ENCODE measurements around the gene RGS5. TPM values are rescaled to one million over a fixed set of nuclear protein-coding genes. Genes with fewer than 3 reads are reported as not detected.
A peak's percentile ranks its signal among the peaks of the same experiment; 100 is the strongest.
"Not testable (repeated sequence)": the region's sequence is repeated elsewhere in the genome, so short reads cannot be mapped to it uniquely, and the experiment has no call there.

RGS5 gene
- polyA plus RNA-seq (2013, experiment 1 of 2) = 54.5 TPM
- 51.6 TPM for polyA plus RNA-seq (2013, experiment 2 of 2)

DNA sequence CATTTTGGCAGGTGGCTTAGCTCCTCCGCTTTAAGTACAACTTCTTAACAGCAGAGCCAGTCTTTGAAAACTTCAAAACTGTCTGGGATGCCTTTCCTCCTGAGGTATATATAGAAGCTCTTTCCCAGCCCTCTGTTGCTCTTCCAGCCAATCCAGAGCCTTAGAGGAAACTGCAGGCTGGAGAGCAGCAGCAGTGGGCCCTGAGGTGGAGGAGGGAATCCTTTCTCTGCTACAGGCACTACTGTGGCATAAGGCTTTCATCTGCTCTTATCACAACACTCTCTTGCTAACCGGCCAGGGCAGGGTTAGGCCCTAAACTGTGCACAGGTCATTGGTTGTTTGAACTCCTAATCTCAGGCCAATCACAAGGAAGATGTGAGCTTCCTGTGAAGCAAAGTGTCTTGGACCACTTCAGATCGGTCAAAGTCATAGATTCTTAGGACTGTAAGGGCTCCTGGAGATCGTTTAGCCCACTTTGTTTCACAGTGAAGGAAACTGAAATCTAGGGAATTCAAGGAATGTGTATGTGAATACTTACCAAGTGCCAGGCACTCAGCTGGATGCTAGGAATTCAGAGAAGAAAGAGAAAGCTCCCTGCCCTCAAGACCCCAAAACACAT lies at the start of gene RGS5:
Gene RGS5, minus strand, starts transcription at position 84 of the 619 bp plus-strand sequence. Its CDS starts 81 bp downstream, at position 3.
- Histone ChIP-seq H4K8ac (ENCODE audit: low read length) (peak within 1 kb of the TSS; percentile 77), H3K79me1 (replicated peaks; ENCODE audit: low read length, poor library complexity, severe bottlenecking) (peaks cover 3% of the 10 kb centered on the region), H3K14ac (ENCODE audit: low read length in 2 of 2) (peak within 1 kb of the TSS in 1 of 2 experiments; percentile 41), H2BK5ac (ENCODE audit: low read depth, low read length, poor library complexity, severe bottlenecking) (peak within 1 kb of the TSS; percentile 77), H4K91ac (ENCODE audit: low read length) (peak within 1 kb of the TSS; percentile 6), H2BK12ac (ENCODE audit: low read length in 2 of 2) (peak within 1 kb of the TSS; percentile 10 to 71), H3K27ac (ENCODE audit: low read length, poor library complexity, severe bottlenecking) (peak within 1 kb of the TSS; percentile 97), H3K9ac (ENCODE audit: low read length) (no peak within 1 kb of the TSS), H2BK120ac (ENCODE audit: low read depth, low read length) (no peak within 1 kb of the TSS), H2AK5ac (ENCODE audit: low read length, severe bottlenecking) (peak within 1 kb of the TSS; percentile 94), H3K4me3 (ENCODE audit: insufficient read depth in 1 of 2, low read depth in 1 of 2, low read length in 2 of 2) (no peak within 1 kb of the TSS), H2AFZ (ENCODE audit: low read depth, low read length) (peak within 1 kb of the TSS; percentile 36), H3K9me3 (ENCODE audit: control insufficient read depth, low read length) (no peaks in the 10 kb centered on the region), H3K36me3 (ENCODE audit: control insufficient read depth in 1 of 2, insufficient read depth in 2 of 2, low read depth in 1 of 2, low read length in 2 of 2) (no peaks in the 10 kb centered on the region), H3K4me2 (ENCODE audit: low read length, poor library complexity, severe bottlenecking) (peak within 1 kb of the TSS; percentile 55), H3K4ac (ENCODE audit: low read depth in 1 of 2, low read length in 2 of 2) (no peak within 1 kb of the TSS), H3K18ac (ENCODE audit: low read depth in 1 of 2, low read length in 2 of 2) (peak within 1 kb of the TSS in 1 of 2 experiments; percentile 91), H3K4me1 (ENCODE audit: control insufficient read depth, insufficient read depth, low read depth, low read length) (peaks cover 8% of the 10 kb centered on the region), H3K27me3 (ENCODE audit: control insufficient read depth in 1 of 2, insufficient read depth in 1 of 2, low read length in 2 of 2) (no peaks in the 10 kb centered on the region), H3K23ac (ENCODE audit: low read length in 2 of 2) (no peak within 1 kb of the TSS), H2BK15ac (ENCODE audit: low read depth, poor library complexity, severe bottlenecking) (no peak within 1 kb of the TSS)
- peak; percentile 45 for DNase-seq
- WGBS = 23% methylated on average over 4 of the region's 4 CpGs

DNA sequence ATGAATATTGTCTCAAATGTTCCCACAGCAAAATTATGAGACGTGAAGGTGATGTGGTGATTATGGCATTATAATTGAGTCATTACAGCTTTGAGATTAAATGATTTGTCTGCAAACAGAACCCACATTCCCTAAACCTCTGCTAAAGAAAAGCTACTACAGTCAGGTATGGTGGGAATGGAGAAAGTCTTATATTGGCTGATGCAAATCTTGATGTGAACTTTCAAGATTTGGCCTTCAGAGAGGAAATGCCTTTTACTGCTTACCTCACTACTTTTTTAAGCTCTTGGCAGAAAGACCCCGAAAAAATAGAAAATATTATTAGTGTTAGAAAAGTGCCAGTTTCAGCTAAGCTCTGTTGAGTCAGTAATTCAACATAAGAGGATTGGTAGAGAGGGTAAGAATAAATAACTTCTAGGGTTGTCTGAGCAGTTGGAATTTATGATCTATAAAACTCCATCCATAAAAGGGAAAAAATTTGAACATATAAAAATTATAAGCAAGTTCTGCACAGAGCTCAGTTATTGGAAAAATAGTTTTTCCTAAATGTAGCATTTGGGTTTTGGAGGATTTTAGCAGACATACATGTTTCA lies 47.8 kb upstream of the RGS5 start:
- H2AK5ac ChIP-seq (ENCODE audit: low read length, severe bottlenecking) = no peak overlapping the region
- H3K23ac ChIP-seq (ENCODE audit: low read length in 2 of 2) = no peak overlapping the region
- no peak overlapping the region for H3K9ac ChIP-seq (ENCODE audit: low read length)
- no peaks in the 10 kb centered on the region for H3K36me3 ChIP-seq (ENCODE audit: control insufficient read depth in 1 of 2, insufficient read depth in 2 of 2, low read depth in 1 of 2, low read length in 2 of 2)
- WGBS = 100% methylated on average over 1 of the region's 2 CpGs
- no peak for DNase-seq
- no peaks in the 10 kb centered on the region for H3K9me3 ChIP-seq (ENCODE audit: control insufficient read depth, low read length)
- H3K4ac ChIP-seq (ENCODE audit: low read depth in 1 of 2, low read length in 2 of 2) = no peak overlapping the region
- H4K91ac ChIP-seq (ENCODE audit: low read length) = no peak overlapping the region
- no peak overlapping the region for H3K4me2 ChIP-seq (ENCODE audit: low read length, poor library complexity, severe bottlenecking)
- H3K4me3 ChIP-seq (ENCODE audit: insufficient read depth in 1 of 2, low read depth in 1 of 2, low read length in 2 of 2) = no peak overlapping the region
- no peak overlapping the region for H4K8ac ChIP-seq (ENCODE audit: low read length)
- H3K27ac ChIP-seq (ENCODE audit: low read length, poor library complexity, severe bottlenecking) = no peak overlapping the region
- no peak overlapping the region for H3K14ac ChIP-seq (ENCODE audit: low read length in 2 of 2)
- no peak overlapping the region for H2BK5ac ChIP-seq (ENCODE audit: low read depth, low read length, poor library complexity, severe bottlenecking)
- no peak overlapping the region for H2BK120ac ChIP-seq (ENCODE audit: low read depth, low read length)
- H3K79me1 ChIP-seq (replicated peaks; ENCODE audit: low read length, poor library complexity, severe bottlenecking) = no peaks in the 10 kb centered on the region
- H3K27me3 ChIP-seq (ENCODE audit: control insufficient read depth in 1 of 2, insufficient read depth in 1 of 2, low read length in 2 of 2) = no peaks in the 10 kb centered on the region
- no peak overlapping the region for H2BK15ac ChIP-seq (ENCODE audit: low read depth, poor library complexity, severe bottlenecking)
- no peak overlapping the region for H2AFZ ChIP-seq (ENCODE audit: low read depth, low read length)
- H3K18ac ChIP-seq (ENCODE audit: low read depth in 1 of 2, low read length in 2 of 2) = no peak overlapping the region
- no peak overlapping the region for H2BK12ac ChIP-seq (ENCODE audit: low read length in 2 of 2)
- no peaks in the 10 kb centered on the region for H3K4me1 ChIP-seq (ENCODE audit: control insufficient read depth, insufficient read depth, low read depth, low read length)

GRCh38 chr1:163248064-163248463 lies 45.3 kb upstream of the RGS5 start:
- no peak overlapping the region for H3K27ac ChIP-seq (ENCODE audit: low read length, poor library complexity, severe bottlenecking)
- no peak overlapping the region for H2BK12ac ChIP-seq (ENCODE audit: low read length in 2 of 2)
- DNase-seq = no peak
- no peak overlapping the region for H3K4ac ChIP-seq (ENCODE audit: low read depth in 1 of 2, low read length in 2 of 2)
- H3K9me3 ChIP-seq (ENCODE audit: control insufficient read depth, low read length) = no peaks in the 10 kb centered on the region
- no peak overlapping the region for H3K23ac ChIP-seq (ENCODE audit: low read length in 2 of 2)
- H2BK15ac ChIP-seq (ENCODE audit: low read depth, poor library complexity, severe bottlenecking) = no peak overlapping the region
- H2BK120ac ChIP-seq (ENCODE audit: low read depth, low read length) = no peak overlapping the region
- no peak overlapping the region for H3K4me3 ChIP-seq (ENCODE audit: insufficient read depth in 1 of 2, low read depth in 1 of 2, low read length in 2 of 2)
- no peak overlapping the region for H3K9ac ChIP-seq (ENCODE audit: low read length)
- no peaks in the 10 kb centered on the region for H3K27me3 ChIP-seq (ENCODE audit: control insufficient read depth in 1 of 2, insufficient read depth in 1 of 2, low read length in 2 of 2)
- no peaks in the 10 kb centered on the region for H3K79me1 ChIP-seq (replicated peaks; ENCODE audit: low read length, poor library complexity, severe bottlenecking)
- no peak overlapping the region for H4K8ac ChIP-seq (ENCODE audit: low read length)
- H2AK5ac ChIP-seq (ENCODE audit: low read length, severe bottlenecking) = no peak overlapping the region
- H2BK5ac ChIP-seq (ENCODE audit: low read depth, low read length, poor library complexity, severe bottlenecking) = no peak overlapping the region
- no peak overlapping the region for H3K4me2 ChIP-seq (ENCODE audit: low read length, poor library complexity, severe bottlenecking)
- H3K14ac ChIP-seq (ENCODE audit: low read length in 2 of 2) = no peak overlapping the region
- H3K4me1 ChIP-seq (ENCODE audit: control insufficient read depth, insufficient read depth, low read depth, low read length) = no peaks in the 10 kb centered on the region
- H3K18ac ChIP-seq (ENCODE audit: low read depth in 1 of 2, low read length in 2 of 2) = no peak overlapping the region
- no peaks in the 10 kb centered on the region for H3K36me3 ChIP-seq (ENCODE audit: control insufficient read depth in 1 of 2, insufficient read depth in 2 of 2, low read depth in 1 of 2, low read length in 2 of 2)
- H4K91ac ChIP-seq (ENCODE audit: low read length) = no peak overlapping the region
- H2AFZ ChIP-seq (ENCODE audit: low read depth, low read length) = no peak overlapping the region

GRCh38 chr1:163244648-163245047 lies 41.9 kb upstream of the RGS5 start:
- H3K79me1 ChIP-seq (replicated peaks; ENCODE audit: low read length, poor library complexity, severe bottlenecking); H3K18ac ChIP-seq (ENCODE audit: low read depth in 1 of 2, low read length in 2 of 2); H2BK120ac ChIP-seq (ENCODE audit: low read depth, low read length); H2BK5ac ChIP-seq (ENCODE audit: low read depth, low read length, poor library complexity, severe bottlenecking); H4K91ac ChIP-seq (ENCODE audit: low read length); H3K9me3 ChIP-seq (ENCODE audit: control insufficient read depth, low read length); H2BK15ac ChIP-seq (ENCODE audit: low read depth, poor library complexity, severe bottlenecking); H3K36me3 ChIP-seq (ENCODE audit: control insufficient read depth in 1 of 2, insufficient read depth in 2 of 2, low read depth in 1 of 2, low read length in 2 of 2); H2BK12ac ChIP-seq (ENCODE audit: low read length in 2 of 2); H3K9ac ChIP-seq (ENCODE audit: low read length); H3K23ac ChIP-seq (ENCODE audit: low read length in 2 of 2); H3K4me1 ChIP-seq (ENCODE audit: control insufficient read depth, insufficient read depth, low read depth, low read length); H2AFZ ChIP-seq (ENCODE audit: low read depth, low read length); DNase-seq; H3K4me2 ChIP-seq (ENCODE audit: low read length, poor library complexity, severe bottlenecking); H3K4me3 ChIP-seq (ENCODE audit: insufficient read depth in 1 of 2, low read depth in 1 of 2, low read length in 2 of 2); H4K8ac ChIP-seq (ENCODE audit: low read length); H3K4ac ChIP-seq (ENCODE audit: low read depth in 1 of 2, low read length in 2 of 2); H2AK5ac ChIP-seq (ENCODE audit: low read length, severe bottlenecking); H3K27ac ChIP-seq (ENCODE audit: low read length, poor library complexity, severe bottlenecking); H3K14ac ChIP-seq (ENCODE audit: low read length in 2 of 2); H3K27me3 ChIP-seq (ENCODE audit: control insufficient read depth in 1 of 2, insufficient read depth in 1 of 2, low read length in 2 of 2): not testable (repeated sequence)
- WGBS = no CpG with 5 or more reads among the region's 1 CpG

Data from mesenchymal stem cell (in vitro differentiated cells and primary cell).